WI38 (cell line): ENCODE measurements around the gene TMED5.
"Not testable (repeated sequence)": the region's sequence is repeated elsewhere in the genome, so short reads cannot be mapped to it uniquely, and the experiment has no call there.

Experiments used
- H3K4me3 ChIP-seq: 2 replicates; pipeline ENCODE4 v1.5.1; 2011; ENCODE audit warnings: low read depth, mild to moderate bottlenecking, control low read depth, low read length
- TF ChIP-seq, protein P1 (sequence below): IDR thresholded peaks from 2 replicates; pipeline ENCODE4 v1.5.1; 2012; ENCODE audit warnings: low read depth, mild to moderate bottlenecking, control low read depth, low read length

TMED5 gene

DNA sequence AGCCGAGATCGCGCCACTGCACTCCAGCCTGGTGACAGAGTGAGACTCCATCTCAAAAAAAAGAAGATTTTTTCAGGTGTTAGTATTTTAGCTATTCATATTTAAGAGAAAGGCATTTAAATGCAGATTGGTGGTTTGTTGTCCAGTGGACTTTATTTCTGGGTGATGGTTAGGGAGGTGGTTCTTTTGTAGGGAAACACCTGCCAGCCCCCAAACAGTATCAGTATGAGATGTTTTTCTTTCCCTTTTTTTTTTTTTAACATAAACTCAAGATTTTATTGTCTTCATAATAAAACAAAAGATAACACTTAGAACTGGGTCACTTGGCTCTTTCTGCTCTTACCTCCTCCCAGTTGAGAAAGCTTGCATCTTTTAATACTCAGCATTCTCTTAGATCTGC lies 10.2 kb upstream of the TMED5 start:
- H3K4me3 ChIP-seq: no peak overlapping the region
- TF ChIP-seq, protein P1, sequence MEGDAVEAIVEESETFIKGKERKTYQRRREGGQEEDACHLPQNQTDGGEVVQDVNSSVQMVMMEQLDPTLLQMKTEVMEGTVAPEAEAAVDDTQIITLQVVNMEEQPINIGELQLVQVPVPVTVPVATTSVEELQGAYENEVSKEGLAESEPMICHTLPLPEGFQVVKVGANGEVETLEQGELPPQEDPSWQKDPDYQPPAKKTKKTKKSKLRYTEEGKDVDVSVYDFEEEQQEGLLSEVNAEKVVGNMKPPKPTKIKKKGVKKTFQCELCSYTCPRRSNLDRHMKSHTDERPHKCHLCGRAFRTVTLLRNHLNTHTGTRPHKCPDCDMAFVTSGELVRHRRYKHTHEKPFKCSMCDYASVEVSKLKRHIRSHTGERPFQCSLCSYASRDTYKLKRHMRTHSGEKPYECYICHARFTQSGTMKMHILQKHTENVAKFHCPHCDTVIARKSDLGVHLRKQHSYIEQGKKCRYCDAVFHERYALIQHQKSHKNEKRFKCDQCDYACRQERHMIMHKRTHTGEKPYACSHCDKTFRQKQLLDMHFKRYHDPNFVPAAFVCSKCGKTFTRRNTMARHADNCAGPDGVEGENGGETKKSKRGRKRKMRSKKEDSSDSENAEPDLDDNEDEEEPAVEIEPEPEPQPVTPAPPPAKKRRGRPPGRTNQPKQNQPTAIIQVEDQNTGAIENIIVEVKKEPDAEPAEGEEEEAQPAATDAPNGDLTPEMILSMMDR: no peak

GRCh38 chr1:93186667-93187066 lies 6.5 kb upstream of the TMED5 start:
- TF ChIP-seq, protein P1: no peak

GRCh38 chr1:93180723-93181613 lies 755 bp upstream of the TMED5 start, which contains the start of gene CCDC18:
Gene CCDC18 (plus strand): TSS chr1:93180724. CDS start chr1:93183362, 2,638 bp downstream.
- TF ChIP-seq, protein P1: no peak
- peak within 1 kb of the TSS; percentile 98 for H3K4me3 ChIP-seq

More at GRCh38 chr1:93186667-93187066, 6.5 kb upstream of the TMED5 start:
- no peak overlapping the region for H3K4me3 ChIP-seq

- peak overlapping the region; percentile 98 for H3K4me3 ChIP-seq
- TF ChIP-seq, protein P1: no peak
Measured at GRCh38 chr1:93178418-93178817, 1.8 kb downstream of the TMED5 start.

GRCh38 chr1:93177991-93178390 lies 2.2 kb downstream of the TMED5 start:
- TF ChIP-seq, protein P1: no peak
- H3K4me3 ChIP-seq: peak overlapping the region; percentile 98

- not testable (repeated sequence) for H3K4me3 ChIP-seq
Measured at GRCh38 chr1:93174638-93175037, 5.6 kb downstream of the TMED5 start.

- TF ChIP-seq, protein P1: no peak
- no peak overlapping the region for H3K4me3 ChIP-seq
Measured at GRCh38 chr1:93172778-93173177, 7.4 kb downstream of the TMED5 start.

GRCh38 chr1:93171549-93172034 lies 8.6 kb downstream of the TMED5 start:
- no peak overlapping the region for H3K4me3 ChIP-seq

DNA sequence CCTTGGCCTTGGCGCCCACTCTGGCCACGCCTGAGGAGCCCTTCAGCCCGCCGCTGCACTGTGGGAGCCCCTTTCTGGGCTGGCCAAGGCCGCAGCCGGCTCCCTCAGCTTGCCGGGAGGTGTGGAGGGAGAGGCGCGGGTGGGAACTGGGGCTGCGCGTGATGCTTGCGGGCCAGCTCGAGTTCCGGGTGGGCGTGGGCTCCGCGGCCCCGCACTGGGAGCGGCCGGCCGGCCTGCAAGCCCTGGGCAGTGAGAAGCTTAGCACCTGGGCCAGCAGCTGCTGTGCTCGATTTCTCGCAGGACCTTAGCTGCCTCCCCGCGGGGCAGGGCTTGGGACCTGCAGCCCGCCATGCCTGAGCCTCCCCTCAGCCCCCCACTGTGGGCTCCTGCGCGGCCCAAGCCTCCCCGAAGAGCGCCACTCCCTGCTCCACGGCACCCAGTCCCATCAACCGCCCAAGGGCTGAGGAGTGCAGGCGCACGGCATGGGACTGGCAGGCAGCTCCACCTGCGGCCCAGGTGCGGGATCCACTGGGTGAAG lies 10.0 kb downstream of the TMED5 start:
- not testable (repeated sequence) for H3K4me3 ChIP-seq

More at GRCh38 chr1:93171549-93172034, 8.6 kb downstream of the TMED5 start:
- TF ChIP-seq, protein P1: no peak
